ENCODE results near the gene DEAF1.
"Not testable (repeated sequence)": the region's sequence is repeated elsewhere in the genome, so short reads cannot be mapped to it uniquely, and the experiment has no call there.

DEAF1 gene

GRCh38 chr11:694563-695287 lies at the start of gene DEAF1:
TSS of gene DEAF1 (minus strand) at chr11:695222. CDS start at chr11:695047, 175 bp downstream.
- DNase-seq: peak in 4 of 6 experiments; percentile 98 to 99 (median 98)

GRCh38 chr11:742571-743201 lies 47.7 kb upstream of the DEAF1 start:
- DNase-seq: no peak

- no peak for DNase-seq
Observed at GRCh38 chr11:742156-742546, 47.1 kb upstream of the DEAF1 start.

- peak in 1 of 6 experiments; percentile 51 for DNase-seq
Observed at GRCh38 chr11:737899-738298, 42.9 kb upstream of the DEAF1 start.

- no peak for DNase-seq
Observed at GRCh38 chr11:737366-737765, 42.3 kb upstream of the DEAF1 start.

GRCh38 chr11:734541-734940 lies 39.5 kb upstream of the DEAF1 start:
- not testable (repeated sequence) for DNase-seq

GRCh38 chr11:733072-733471 lies 38.0 kb upstream of the DEAF1 start:
- no peak for DNase-seq

- no peak for DNase-seq
Observed at GRCh38 chr11:729492-730074, 34.6 kb upstream of the DEAF1 start.

- DNase-seq: no peak
Observed at GRCh38 chr11:728901-729491, 34.0 kb upstream of the DEAF1 start.

GRCh38 chr11:727859-728748 lies 33.1 kb upstream of the DEAF1 start:
- peak in 5 of 6 experiments; percentile 60 to 75 (median 72) for DNase-seq

GRCh38 chr11:727281-727701 lies 32.3 kb upstream of the DEAF1 start:
- DNase-seq: no peak

- DNase-seq: peak in 4 of 6 experiments; percentile 19 to 52 (median 33)
Observed at GRCh38 chr11:726278-727220, 31.5 kb upstream of the DEAF1 start.

GRCh38 chr11:725624-726202 lies 30.7 kb upstream of the DEAF1 start:
- no peak for DNase-seq

GRCh38 chr11:724778-725386 lies 29.9 kb upstream of the DEAF1 start:
- no peak for DNase-seq

- DNase-seq: no peak
Observed at GRCh38 chr11:724049-724777, 29.2 kb upstream of the DEAF1 start.

GRCh38 chr11:723120-723883 lies 28.3 kb upstream of the DEAF1 start:
- DNase-seq: peak in 5 of 6 experiments; percentile 27 to 66 (median 37)

- DNase-seq: no peak
Observed at GRCh38 chr11:722346-722811, 27.4 kb upstream of the DEAF1 start.

- peak in 5 of 6 experiments; percentile 29 to 61 (median 49) for DNase-seq
Observed at GRCh38 chr11:721741-722345, 26.8 kb upstream of the DEAF1 start.
